OCI-LY1 (cell line): Measurements from ENCODE around the gene RNF167.

ENCODE experiments used
- CTCF ChIP-seq: fragments of 200-600 bp; sonication (generic), shearing (Covaris generic); IDR thresholded peaks from 2 replicates; pipeline ENCODE4 v1.5.1; 2017; ENCODE audit warnings: mild to moderate bottlenecking, antibody characterized with exemption, low read length, moderate library complexity, mixed read lengths
- EZH2 ChIP-seq: fragments of 200-600 bp; sonication (generic), shearing (Covaris generic); IDR thresholded peaks from 2 replicates; pipeline ENCODE4 v1.8.0; 2017; ENCODE audit warnings: borderline replicate concordance, mixed run types, mild to moderate bottlenecking, antibody characterized with exemption, low read length, moderate library complexity, mixed read lengths

DNA sequence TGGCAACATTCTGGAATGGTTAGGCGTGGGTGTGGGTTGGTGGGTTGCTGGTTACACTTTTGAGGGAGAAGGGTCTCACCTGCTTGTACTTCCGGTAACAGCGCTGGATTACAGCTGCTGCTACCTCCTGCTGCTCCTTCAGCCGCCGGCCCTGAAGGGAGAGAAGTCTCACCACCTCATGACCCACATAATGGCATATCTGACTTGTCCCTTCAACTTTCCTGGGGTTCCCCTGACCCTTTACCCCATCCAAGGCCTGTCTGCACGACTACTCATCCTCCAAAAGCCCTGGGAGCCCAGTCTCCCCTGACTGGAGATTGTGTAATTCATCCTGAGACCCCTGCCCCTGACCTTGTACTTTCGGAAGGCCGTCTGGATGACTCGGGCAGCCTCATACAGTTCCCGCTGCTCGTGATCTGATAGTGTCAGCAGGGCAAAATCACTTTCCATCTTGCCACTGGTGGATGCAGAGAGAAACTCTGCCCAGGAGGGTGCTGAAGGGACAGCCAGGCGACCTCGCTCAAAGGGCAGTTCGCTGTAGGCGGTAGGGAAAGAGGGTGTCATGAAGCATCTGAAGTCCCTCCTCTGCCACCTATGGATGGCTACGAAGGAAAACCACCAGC lies 29.6 kb downstream of the RNF167 start:
- no peak for TF ChIP-seq CTCF
- TF ChIP-seq EZH2: no peak
